Neuron (in vitro differentiated cells): ENCODE measurements around the gene ZBTB20.

ENCODE experiments used
- H2AFZ ChIP-seq: one replicate; pipeline ENCODE4 v1.6.1; 2013; ENCODE audit warnings: low read depth, mild to moderate bottlenecking, inconsistent platforms, low read length, moderate library complexity
- H3K27me3 ChIP-seq: one replicate; pipeline ENCODE4 v1.6.1; 2013; ENCODE audit warnings: low read length; ENCODE audit not compliant: insufficient read depth
- H3K36me3 ChIP-seq: one replicate; pipeline ENCODE4 v1.6.1; 2013; ENCODE audit warnings: low read length; ENCODE audit not compliant: insufficient read depth
- H3K4me1 ChIP-seq: one replicate; pipeline ENCODE4 v1.6.1; 2013; ENCODE audit warnings: low read length; ENCODE audit not compliant: insufficient read depth
- H3K4me3 ChIP-seq: 2 replicates; pipeline ENCODE4 v1.5.1; 2013; ENCODE audit warnings: mild to moderate bottlenecking, low read length, moderate library complexity
- H3K9me3 ChIP-seq: one replicate; pipeline ENCODE4 v1.6.1; 2013; ENCODE audit warnings: low read length

ZBTB20 gene

DNA sequence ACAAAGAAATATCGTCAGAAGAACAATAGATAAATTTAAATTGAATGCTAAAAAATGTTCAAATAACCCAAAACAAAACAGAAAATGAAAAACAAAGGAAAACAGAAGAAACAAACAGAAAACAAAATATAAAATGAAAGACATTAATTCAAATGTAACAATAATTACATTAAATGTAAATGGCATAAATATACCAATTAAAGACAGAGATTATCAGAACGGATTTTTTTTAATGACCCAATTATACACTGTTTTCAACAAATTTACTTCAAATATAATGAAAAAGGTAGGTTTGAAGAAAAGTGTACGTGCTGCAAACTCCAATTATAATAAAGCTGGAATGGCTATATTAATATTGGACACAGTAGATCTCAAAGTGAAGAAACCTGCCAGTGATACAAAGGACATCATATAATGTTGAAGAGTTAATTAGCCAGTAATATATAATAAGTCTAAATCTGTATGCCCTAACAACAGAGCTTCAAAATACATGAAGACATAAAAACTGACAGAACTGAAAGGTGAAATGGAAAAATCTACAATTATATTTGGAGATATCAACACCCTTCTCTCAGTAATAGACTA is 193.8 kb downstream of the ZBTB20 start:
- no peaks in the 10 kb centered on the region for H3K36me3 ChIP-seq
- H3K4me3 ChIP-seq, result no peak overlapping the region
- H3K9me3 ChIP-seq, result no peaks in the 10 kb centered on the region
- no peaks in the 10 kb centered on the region for H3K4me1 ChIP-seq
- H2AFZ ChIP-seq, result no peak overlapping the region
- no peaks in the 10 kb centered on the region for H3K27me3 ChIP-seq

DNA sequence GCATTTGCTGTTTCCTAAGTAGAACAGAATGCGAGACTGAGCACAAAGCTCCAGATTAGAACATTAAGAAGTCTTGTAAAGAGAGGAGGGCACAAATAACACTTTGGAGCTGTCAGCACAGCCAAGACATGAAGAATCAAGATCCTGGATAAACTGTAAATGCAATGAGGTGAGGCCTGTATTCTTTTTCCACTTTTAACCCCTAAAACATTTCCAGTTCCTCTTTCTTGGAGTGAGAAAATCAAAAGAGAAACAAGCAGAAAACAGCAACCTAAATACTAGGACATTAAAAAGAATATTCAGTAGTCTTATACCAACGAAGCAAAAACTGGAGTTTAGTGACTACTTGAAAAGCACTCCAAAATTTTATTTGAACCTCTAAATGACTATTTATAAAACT is 204.3 kb downstream of the ZBTB20 start:
- H3K36me3 ChIP-seq, result no peaks in the 10 kb centered on the region
- H3K9me3 ChIP-seq, result no peaks in the 10 kb centered on the region
- H3K27me3 ChIP-seq, result no peaks in the 10 kb centered on the region
- H3K4me3 ChIP-seq, result no peak overlapping the region
- no peaks in the 10 kb centered on the region for H3K4me1 ChIP-seq
- no peak overlapping the region for H2AFZ ChIP-seq

DNA sequence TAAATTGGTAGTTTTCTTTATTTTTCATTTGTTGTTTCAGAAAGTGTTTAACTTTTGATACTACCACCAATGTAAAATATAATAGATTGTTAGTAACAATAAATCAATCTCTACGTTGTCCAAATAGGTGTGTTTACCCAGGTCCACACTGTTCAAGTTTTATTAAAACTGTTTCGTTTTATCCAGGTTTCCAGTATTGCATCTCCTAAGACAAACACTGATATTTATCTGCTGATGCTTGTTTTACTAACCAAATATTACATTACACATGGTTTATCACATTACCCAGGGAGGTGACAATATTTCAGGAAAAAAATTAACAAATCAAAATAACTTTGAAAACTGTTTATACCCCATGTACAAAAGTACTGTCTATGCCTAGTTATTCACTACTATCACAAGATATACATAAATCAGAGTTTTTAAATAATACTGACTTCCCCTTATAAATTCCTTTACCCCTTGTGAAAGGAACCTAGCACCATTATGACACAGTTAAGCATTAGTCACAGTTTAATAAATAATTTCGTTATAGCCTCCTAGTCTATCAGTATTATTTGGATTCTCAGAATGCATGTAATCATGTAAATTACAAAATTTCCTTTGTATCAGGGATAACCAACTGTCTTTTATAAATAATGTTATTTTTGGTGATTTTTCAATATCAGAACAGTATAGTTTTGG is 205.3 kb downstream of the ZBTB20 start:
- no peaks in the 10 kb centered on the region for H3K27me3 ChIP-seq
- H2AFZ ChIP-seq, result no peak overlapping the region
- no peaks in the 10 kb centered on the region for H3K36me3 ChIP-seq
- H3K4me3 ChIP-seq, result no peak overlapping the region
- H3K9me3 ChIP-seq, result no peaks in the 10 kb centered on the region
- H3K4me1 ChIP-seq, result no peaks in the 10 kb centered on the region

DNA sequence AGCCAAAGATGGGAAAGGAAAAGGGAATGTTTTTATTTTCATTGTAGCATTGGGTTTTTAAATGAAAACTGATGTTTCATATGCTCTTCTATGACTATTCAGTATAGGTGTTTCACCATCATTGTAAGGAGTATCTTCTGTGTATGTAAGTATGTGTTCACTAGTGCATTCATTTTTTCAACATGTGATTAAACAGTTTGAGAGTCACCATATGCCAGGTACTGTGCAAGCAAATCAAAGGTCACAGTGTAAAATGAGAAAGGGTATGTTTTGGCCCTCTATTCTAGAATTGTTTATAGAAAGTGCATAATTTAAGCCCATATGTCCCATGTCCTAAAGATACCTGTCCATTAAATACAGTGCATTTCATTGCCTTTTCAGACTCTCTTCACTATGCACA is 207.2 kb downstream of the ZBTB20 start:
- Histone ChIP-seq H3K27me3 (no peaks in the 10 kb centered on the region), H3K9me3 (no peaks in the 10 kb centered on the region)

DNA sequence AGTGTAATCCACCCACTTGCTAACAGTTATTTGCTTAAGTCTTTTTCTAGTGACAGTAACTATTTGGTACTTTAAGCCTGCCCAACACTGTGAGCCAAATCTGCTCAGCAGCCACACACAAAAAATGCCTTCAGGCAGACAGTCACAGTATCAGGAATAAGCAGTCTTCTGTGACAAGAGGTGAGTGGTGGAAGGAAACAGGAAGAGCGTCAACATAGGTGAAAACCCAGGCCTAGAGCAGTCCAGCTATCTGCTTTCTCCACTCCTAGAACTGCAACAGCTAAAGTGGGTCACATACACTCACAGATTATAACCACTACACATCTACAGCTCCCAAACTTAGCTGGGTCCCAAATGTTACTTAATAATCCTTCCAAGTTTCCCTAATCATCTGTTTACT is 213.7 kb downstream of the ZBTB20 start:
- H3K4me1 ChIP-seq, result no peaks in the 10 kb centered on the region
- no peak overlapping the region for H2AFZ ChIP-seq
- H3K9me3 ChIP-seq, result no peaks in the 10 kb centered on the region
- no peak overlapping the region for H3K4me3 ChIP-seq
- H3K27me3 ChIP-seq, result no peaks in the 10 kb centered on the region
- H3K36me3 ChIP-seq, result no peaks in the 10 kb centered on the region

More for the DNA sequence above, 207.2 kb downstream of the ZBTB20 start:
- no peak overlapping the region for H2AFZ ChIP-seq
- H3K36me3 ChIP-seq, result no peaks in the 10 kb centered on the region
- H3K4me1 ChIP-seq, result no peaks in the 10 kb centered on the region
- no peak overlapping the region for H3K4me3 ChIP-seq

DNA sequence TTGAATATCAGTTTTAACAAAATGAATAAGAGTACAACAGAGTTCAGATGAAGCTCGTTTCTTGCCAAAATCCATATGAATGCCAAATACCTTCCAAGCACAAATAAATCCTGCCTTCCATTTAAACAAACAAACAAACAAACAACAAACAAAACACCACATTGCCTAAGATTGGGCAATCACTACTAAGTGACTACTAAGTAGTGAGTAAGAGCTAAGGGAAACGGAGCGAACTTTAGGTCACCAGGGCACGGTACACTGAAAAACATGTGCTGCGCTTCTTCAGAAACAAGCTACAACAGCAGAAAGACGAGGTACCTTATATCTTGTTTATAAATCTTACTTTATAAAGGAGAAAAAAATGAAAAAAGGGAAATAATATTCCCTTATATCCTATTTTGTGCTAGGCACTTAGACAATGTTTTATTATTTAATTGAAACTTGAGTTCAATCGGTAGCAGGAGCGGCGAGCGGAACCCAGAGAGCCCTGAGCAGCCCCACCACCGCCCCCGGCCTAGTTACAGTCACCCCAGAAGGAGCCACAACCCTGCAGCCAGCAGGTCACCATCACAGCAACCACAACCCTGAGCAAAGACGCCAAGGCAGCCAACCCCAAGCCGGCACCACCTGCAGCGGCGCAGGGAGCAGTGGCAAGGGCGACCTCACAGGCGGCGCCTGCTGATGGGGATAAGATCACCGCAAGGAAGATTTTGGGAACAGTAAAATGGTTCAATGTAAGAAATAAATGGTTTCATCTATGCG is 216.9 kb downstream of the ZBTB20 start:
- Histone ChIP-seq H2AFZ (no peak overlapping the region), H3K36me3 (no peaks in the 10 kb centered on the region), H3K4me1 (no peaks in the 10 kb centered on the region), H3K9me3 (no peaks in the 10 kb centered on the region), H3K4me3 (no peak overlapping the region), H3K27me3 (no peaks in the 10 kb centered on the region)

DNA sequence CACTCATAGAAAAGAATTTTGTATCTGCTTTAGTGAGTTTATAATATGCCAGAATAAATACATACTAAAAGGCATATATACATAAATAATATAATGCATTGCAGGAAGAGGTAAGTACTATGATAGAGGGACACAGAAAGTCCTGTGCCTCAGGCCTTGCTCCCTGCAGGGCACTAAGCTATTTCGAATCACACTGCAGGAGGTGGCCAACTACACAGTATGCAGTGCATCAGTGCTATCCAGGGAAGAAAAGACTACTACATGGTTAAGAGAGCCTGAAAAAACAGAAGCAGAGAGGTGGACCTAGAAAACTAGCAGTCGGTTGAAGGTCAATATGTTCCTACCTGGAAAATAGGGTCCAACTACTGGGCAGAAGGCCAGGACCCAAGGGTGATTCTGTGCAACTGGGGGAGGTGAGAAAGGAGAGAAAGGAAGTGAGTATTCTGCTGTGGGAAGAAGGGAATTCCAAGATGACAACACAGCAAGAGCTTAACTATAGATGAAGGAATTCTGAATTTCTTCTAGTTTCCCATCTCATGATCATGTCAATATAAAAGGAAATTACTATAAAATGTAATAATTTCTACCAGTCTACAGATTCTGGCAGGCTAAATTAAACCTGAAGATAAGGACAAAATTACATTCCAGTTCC is 218.0 kb downstream of the ZBTB20 start:
- H3K36me3 ChIP-seq, result no peaks in the 10 kb centered on the region
- no peak overlapping the region for H3K4me3 ChIP-seq
- no peak overlapping the region for H2AFZ ChIP-seq
- H3K4me1 ChIP-seq, result no peaks in the 10 kb centered on the region
- no peaks in the 10 kb centered on the region for H3K9me3 ChIP-seq
- H3K27me3 ChIP-seq, result no peaks in the 10 kb centered on the region

DNA sequence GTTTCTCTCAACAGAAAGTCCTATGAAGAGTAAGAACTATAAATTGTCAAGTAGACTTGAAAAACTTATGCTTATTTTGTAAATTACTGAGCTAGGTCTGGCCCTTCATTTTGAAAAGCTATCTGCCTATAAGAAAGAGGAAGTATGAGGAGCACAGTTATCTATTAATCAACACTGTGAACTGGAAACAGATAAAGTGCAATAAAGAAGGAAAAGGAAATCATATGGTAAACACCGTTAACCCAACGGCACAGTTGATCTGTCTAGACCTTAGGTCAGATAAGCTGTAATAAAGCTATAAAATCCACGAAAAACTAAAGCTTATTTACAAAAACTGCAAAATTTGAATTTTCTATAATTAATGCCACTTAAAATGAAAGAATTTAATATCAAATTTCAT is 242.5 kb downstream of the ZBTB20 start:
- H2AFZ ChIP-seq, result no peak overlapping the region

DNA sequence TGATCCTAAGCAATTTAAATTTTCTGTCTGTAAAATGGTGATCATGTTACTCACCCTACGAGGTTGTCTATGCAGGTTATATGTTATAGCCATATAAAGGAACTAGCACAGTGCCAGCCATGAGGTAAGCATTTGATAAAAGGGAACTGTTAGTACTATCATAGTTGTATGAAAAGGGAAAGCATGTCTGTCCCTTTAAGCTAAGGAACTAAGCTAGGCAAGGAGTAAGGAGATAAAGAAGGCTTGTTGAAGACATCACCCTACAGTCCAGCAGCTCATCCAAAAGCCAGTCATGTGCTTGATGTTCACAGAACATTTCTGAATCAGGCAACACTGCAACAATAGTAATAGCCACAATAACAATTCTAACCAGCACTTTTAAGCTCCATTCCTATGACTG is 243.9 kb downstream of the ZBTB20 start:
- no peaks in the 10 kb centered on the region for H3K27me3 ChIP-seq
- peaks cover 43% of the 10 kb centered on the region for H3K4me1 ChIP-seq
- H3K4me3 ChIP-seq, result no peak overlapping the region
- peak overlapping the region; percentile 6 for H2AFZ ChIP-seq
- no peaks in the 10 kb centered on the region for H3K36me3 ChIP-seq
- H3K9me3 ChIP-seq, result no peaks in the 10 kb centered on the region

More for the DNA sequence above, 242.5 kb downstream of the ZBTB20 start:
- H3K27me3 ChIP-seq, result no peaks in the 10 kb centered on the region
- H3K36me3 ChIP-seq, result no peaks in the 10 kb centered on the region
- H3K4me3 ChIP-seq, result no peak overlapping the region
- no peaks in the 10 kb centered on the region for H3K9me3 ChIP-seq
- peaks cover 35% of the 10 kb centered on the region for H3K4me1 ChIP-seq

DNA sequence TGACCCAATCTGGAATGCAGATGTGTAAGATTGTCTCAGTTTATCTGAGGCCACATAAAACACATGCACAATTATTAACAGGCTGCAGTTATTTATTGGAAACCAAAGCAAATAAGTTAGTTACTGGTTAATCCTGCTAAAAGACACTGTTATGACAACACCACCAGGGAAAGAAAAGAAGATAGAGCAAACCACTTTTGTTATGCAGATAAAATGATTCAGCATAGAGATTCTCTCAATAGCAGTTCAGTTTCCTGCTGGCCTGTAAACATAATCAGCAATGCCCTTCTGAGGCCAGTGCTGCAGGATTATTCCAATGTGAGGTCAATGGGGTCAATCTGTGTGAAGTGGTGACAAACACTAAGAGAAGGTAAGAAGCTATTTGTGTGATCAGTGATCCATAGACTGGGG is 244.4 kb downstream of the ZBTB20 start:
- H3K27me3 ChIP-seq, result no peaks in the 10 kb centered on the region
- H3K4me1 ChIP-seq, result peaks cover 43% of the 10 kb centered on the region
- H3K4me3 ChIP-seq, result no peak overlapping the region
- H2AFZ ChIP-seq, result no peak overlapping the region
- H3K9me3 ChIP-seq, result no peaks in the 10 kb centered on the region
- no peaks in the 10 kb centered on the region for H3K36me3 ChIP-seq

DNA sequence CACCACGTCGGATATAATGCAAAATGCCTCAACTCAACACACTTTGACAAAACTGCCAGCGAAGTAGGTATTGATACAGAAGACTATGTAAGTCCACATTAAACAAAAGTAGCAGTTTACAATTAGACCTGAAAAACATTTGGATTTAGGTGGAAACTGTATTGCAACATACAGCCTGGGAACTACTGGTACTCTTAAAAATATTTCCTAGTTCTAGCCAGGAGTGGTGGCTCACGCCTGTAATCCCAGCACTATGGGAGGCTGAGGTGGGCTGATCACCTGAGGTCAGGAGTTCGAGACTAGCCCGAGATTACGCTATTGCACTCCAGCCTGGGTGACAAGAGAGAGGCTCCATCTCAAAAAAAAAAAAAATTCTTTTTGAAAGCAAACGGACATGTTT is 246.2 kb downstream of the ZBTB20 start:
- H3K4me1 ChIP-seq, result peaks cover 43% of the 10 kb centered on the region
- H3K9me3 ChIP-seq, result no peaks in the 10 kb centered on the region
- no peak overlapping the region for H3K4me3 ChIP-seq
- H2AFZ ChIP-seq, result no peak overlapping the region
- H3K36me3 ChIP-seq, result no peaks in the 10 kb centered on the region
- no peaks in the 10 kb centered on the region for H3K27me3 ChIP-seq

DNA sequence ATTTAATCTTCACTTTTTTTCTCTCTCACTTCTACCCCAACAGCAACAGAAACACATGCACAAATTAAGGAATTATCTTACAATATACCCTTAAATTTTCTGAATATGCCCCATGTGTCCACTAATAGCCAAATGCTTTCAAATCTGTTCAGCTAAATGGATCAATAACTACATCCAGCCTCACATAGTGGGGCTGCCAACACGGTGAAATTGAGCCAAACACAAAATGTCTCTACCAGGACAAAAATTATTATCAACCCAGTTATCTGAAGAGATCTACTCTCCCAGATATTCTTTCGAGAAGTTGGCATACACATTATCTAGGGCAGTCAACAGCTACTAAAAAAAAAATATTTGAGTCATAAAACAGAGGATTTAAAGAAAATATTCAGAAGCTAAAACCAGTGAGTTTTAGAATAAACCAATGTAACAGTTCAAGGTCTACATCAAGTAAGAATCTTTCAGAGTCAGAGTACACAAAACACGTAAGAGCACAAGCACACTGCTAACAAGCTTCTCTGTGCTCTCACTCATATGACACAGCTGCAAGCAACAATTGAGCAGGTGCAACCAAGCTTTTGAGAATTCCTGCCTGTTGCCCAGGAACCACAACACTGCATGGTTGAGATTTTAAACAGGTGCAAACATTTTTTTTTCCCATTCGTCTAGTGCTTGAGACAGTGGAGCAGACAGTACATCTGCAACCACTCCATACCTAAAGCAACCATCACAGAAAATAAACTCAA is 247.7 kb downstream of the ZBTB20 start:
- peaks cover 43% of the 10 kb centered on the region for H3K4me1 ChIP-seq
- no peak overlapping the region for H3K4me3 ChIP-seq
- no peaks in the 10 kb centered on the region for H3K36me3 ChIP-seq
- peak overlapping the region; percentile 55 for H2AFZ ChIP-seq
- H3K27me3 ChIP-seq, result no peaks in the 10 kb centered on the region
- H3K9me3 ChIP-seq, result no peaks in the 10 kb centered on the region
